Retinal pigment epithelial cell (primary cell): ENCODE data around the gene CNKSR3.
A peak's percentile ranks its signal among the peaks of the same experiment; 100 is the strongest.

ENCODE experiments used
- DNase-seq: peaks from one replicate; pipeline ENCODE4 v3.0.0-alpha.2; 2010; ENCODE audit warnings: low read depth
- H3K4me3 ChIP-seq: 2 replicates; pipeline ENCODE4 v1.5.1; 2011; ENCODE audit warnings: mild to moderate bottlenecking, low read length, control low read depth, moderate library complexity
- TF ChIP-seq, protein P1 (sequence below): conservative IDR thresholded peaks from 2 replicates; pipeline ENCODE4 v1.5.1; 2011; ENCODE audit warnings: low read depth, low read length, control low read depth, inconsistent platforms

Gene CNKSR3

DNA sequence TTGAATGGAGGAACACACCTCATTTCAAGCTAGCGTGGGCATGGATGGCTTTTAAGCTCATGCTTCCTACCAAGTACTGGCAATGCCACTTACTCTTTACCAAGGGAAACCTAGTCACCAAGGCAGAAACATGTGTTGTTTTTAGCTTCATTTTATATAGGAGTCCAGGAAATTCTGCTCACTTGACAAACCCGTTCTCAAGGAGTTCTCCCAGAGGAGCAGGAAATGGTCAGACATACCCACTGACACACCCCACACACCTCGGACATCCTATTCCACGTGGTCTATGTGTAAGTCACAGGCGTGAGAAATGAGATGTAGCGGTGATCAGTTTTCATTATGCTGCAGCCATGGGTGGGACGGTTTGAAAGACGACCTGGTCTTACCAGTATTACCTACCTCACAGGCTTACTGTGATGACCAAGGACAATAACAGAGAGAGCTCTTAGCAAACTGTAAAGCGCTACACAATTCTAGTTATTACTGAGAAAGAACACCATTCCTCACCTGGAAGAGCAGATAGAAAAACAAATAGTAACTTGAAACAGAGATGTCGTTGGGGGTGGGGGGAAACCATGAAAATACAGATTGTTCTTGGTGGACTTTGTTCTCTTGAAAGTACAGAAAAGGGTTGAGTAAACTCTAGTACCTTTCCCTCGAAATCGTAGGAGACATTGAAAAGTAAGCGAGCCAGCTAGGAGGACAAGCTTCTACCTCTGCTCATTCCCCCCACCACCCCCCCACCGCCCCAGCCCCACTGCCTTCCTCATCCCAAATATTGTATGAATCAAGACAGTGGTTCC lies 1.7 kb downstream of the CNKSR3 start:
- DNase-seq: no peak
- TF ChIP-seq, protein P1, sequence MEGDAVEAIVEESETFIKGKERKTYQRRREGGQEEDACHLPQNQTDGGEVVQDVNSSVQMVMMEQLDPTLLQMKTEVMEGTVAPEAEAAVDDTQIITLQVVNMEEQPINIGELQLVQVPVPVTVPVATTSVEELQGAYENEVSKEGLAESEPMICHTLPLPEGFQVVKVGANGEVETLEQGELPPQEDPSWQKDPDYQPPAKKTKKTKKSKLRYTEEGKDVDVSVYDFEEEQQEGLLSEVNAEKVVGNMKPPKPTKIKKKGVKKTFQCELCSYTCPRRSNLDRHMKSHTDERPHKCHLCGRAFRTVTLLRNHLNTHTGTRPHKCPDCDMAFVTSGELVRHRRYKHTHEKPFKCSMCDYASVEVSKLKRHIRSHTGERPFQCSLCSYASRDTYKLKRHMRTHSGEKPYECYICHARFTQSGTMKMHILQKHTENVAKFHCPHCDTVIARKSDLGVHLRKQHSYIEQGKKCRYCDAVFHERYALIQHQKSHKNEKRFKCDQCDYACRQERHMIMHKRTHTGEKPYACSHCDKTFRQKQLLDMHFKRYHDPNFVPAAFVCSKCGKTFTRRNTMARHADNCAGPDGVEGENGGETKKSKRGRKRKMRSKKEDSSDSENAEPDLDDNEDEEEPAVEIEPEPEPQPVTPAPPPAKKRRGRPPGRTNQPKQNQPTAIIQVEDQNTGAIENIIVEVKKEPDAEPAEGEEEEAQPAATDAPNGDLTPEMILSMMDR: no peak
- H3K4me3 ChIP-seq: peak overlapping the region; percentile 88

DNA sequence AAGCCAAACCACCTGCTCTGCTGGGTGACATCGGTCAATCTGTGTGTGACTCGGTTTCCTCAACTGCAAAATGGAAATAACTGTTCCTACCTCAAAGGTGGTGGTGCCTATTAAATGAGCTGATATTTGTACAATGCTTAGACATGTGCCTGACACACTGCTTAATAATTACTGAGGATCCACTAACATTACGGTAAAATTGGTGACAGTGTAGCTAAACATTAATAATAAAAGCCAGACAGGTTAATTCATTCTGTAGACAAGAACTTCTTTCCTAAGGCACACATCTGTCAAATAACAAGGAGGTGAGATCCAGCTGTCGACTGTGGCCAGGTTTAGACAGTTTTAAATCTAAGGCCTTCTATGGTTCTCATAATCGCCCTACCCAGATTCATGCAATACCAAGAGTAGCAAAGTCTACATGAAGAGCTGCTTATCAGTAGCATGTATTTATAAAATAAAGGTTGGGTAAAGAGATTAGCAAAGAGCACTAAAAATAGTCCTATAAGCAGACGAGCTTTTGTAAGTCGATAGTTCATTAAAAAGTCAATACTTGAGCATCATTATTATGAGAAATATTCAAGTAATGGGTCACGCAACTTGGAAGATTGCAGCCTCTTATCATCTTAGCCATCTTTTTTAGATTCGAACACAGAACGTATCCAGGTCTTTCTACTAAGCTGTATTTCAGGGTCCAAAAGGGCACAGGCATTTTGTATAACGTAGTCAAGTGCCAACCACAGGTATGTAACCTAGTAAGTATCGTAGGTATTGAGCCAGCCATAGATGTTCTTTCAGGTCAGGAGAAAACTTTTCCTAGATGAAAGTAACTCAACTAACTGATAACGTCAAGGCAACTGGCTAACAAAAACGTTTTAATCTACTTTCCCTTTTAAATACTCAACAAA lies 3.2 kb downstream of the CNKSR3 start:
- H3K4me3 ChIP-seq: no peak overlapping the region
- TF ChIP-seq, protein P1: no peak
- DNase-seq: no peak

GRCh38 chr6:154506582-154506981 lies 3.9 kb downstream of the CNKSR3 start:
- TF ChIP-seq, protein P1: no peak
- no peak for DNase-seq
- no peak overlapping the region for H3K4me3 ChIP-seq

- no peak overlapping the region for H3K4me3 ChIP-seq
- TF ChIP-seq, protein P1: no peak
- no peak for DNase-seq
Observed at GRCh38 chr6:154506108-154506507, 4.4 kb downstream of the CNKSR3 start.

GRCh38 chr6:154504865-154505449 lies 5.5 kb downstream of the CNKSR3 start:
- no peak for DNase-seq
- TF ChIP-seq, protein P1: no peak
- no peak overlapping the region for H3K4me3 ChIP-seq

- DNase-seq: no peak
- TF ChIP-seq, protein P1: no peak
- H3K4me3 ChIP-seq: no peak overlapping the region
Observed at GRCh38 chr6:154504102-154504501, 6.4 kb downstream of the CNKSR3 start.
